AG10803 (cell line): ENCODE results near the gene CUL7.
A peak's percentile ranks its signal among the peaks of the same experiment; 100 is the strongest.

ENCODE experiments used
- DNase-seq: peaks from one replicate; pipeline ENCODE4 v3.0.0; 2010; ENCODE audit warnings: low read depth
- H3K4me3 ChIP-seq: 2 replicates; pipeline ENCODE4 v1.5.1; 2011; ENCODE audit warnings: mild to moderate bottlenecking, low read length, control low read depth
- TF ChIP-seq, protein P1 (sequence below): conservative IDR thresholded peaks from 2 replicates; pipeline ENCODE4 v1.5.1; 2011; ENCODE audit warnings: mild to moderate bottlenecking, low read length, control low read depth, inconsistent platforms

The CUL7 gene

GRCh38 chr6:43055966-43056365 lies 2.3 kb upstream of the CUL7 start:
- H3K4me3 ChIP-seq = no peak overlapping the region
- TF ChIP-seq, protein P1, sequence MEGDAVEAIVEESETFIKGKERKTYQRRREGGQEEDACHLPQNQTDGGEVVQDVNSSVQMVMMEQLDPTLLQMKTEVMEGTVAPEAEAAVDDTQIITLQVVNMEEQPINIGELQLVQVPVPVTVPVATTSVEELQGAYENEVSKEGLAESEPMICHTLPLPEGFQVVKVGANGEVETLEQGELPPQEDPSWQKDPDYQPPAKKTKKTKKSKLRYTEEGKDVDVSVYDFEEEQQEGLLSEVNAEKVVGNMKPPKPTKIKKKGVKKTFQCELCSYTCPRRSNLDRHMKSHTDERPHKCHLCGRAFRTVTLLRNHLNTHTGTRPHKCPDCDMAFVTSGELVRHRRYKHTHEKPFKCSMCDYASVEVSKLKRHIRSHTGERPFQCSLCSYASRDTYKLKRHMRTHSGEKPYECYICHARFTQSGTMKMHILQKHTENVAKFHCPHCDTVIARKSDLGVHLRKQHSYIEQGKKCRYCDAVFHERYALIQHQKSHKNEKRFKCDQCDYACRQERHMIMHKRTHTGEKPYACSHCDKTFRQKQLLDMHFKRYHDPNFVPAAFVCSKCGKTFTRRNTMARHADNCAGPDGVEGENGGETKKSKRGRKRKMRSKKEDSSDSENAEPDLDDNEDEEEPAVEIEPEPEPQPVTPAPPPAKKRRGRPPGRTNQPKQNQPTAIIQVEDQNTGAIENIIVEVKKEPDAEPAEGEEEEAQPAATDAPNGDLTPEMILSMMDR = no peak
- no peak for DNase-seq

GRCh38 chr6:43054206-43054943 lies 724 bp upstream of the CUL7 start:
- no peak for DNase-seq
- H3K4me3 ChIP-seq = peak overlapping the region; percentile 93
- TF ChIP-seq, protein P1 = no peak

DNA sequence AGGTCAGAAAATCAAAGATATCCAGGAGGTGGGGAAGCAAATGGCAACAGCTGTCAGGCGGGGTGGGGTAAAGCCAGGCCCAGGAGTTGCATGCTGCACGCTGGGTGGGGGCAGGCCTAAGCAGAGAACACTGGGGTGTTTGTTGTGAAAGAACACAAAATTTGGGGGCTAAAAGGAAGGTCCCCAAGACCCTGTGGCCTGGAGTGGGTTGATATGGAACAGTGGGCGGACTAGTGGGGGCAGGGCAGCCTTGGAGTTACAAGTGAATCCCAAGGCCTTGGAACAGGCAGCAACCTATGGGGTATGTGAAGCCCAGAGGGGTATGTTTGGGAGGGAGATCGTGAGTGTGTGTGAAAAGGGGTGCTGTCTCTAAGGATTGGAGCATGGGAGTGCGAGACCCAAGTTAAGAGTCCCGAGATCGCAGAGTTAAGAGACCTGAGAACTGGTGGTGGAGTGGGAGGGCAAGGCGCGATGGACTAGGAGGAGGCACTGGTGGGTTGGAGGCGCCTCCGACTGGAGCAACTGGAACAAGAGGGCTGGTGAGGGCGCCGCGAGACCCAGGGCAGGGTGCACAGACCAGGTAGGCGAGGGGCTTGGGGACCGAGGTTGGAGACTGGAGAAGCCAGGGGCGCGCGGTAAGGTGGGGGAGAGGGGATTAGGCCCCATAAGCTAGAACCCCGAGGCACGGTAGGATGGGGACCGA lies 658 bp downstream of the CUL7 start:
- TF ChIP-seq, protein P1 = no peak
- no peak for DNase-seq

DNA sequence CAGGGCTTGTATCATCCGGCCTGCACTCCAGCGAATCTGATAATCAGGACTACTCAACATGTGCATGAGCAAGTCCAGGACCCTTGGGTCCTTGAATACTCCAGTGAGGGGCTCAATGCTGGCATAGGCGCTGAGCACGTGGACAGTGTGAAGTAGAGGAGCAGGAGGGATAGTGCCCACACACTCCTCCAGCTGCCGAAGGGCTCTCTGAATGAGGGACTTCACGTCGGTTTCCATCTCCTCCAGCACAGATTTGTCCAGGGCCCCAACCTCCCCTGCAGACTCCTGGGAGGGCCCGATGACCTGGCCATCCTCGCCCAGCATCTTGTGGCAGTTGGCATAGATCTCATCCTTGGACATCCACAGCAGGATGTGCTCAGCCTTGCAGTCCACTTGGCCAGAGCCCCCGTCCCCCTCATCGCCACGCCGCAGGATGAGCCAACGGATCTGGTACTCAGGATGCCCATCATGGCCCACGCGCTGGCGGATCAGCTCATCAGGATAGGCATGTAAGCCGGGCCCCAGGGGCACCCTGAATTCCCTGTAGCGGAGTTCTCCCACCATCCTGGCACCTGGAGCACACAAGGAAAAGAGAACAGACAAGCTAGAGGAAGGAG lies 1.3 kb downstream of the CUL7 start:
- TF ChIP-seq, protein P1 = no peak
- peak overlapping the region; percentile 93 for H3K4me3 ChIP-seq
- DNase-seq = no peak

More for the DNA sequence above, 658 bp downstream of the CUL7 start:
- H3K4me3 ChIP-seq = peak overlapping the region; percentile 93

DNA sequence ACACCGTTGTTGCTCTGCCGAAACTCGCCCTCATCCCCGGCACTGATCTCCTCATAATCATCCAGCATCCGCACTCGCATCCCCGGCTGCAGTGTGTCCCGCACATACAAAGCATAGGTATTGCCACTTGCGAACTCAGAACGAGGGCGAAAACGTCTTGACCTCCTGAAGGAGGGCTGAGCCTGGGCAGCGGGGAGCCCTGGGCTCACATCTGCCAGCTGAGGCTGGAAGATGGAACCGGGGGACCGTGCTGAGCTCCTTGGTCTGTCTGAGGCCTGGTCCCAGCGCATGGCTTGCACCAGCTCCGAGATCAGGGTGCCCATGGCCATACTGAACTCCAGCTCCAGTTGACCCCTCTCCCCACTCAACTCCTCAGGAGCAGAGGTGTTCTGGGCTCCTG lies 2.7 kb downstream of the CUL7 start:
- DNase-seq = no peak
- TF ChIP-seq, protein P1 = no peak
- H3K4me3 ChIP-seq = no peak overlapping the region

DNA sequence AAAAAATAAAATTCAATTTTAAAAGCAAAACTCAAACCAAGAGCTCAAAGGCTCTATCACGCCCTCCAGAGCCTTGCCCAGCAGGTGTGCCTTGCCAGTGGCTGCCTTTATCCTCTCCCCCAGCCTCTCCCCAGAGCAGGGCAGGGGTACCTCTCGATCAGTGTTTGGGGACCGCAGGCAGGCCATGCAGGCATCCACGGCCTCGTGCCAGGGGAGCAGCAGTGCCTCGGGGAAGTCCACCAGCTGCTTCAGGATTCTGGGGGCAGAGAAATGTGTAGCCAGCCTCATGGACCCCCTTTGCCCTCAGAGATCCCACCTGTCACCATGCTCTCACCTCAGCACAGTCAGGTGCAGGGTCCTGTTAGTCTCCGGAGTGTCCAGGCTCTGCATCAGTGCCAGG lies 5.7 kb downstream of the CUL7 start:
- no peak overlapping the region for H3K4me3 ChIP-seq
- DNase-seq = no peak
- TF ChIP-seq, protein P1 = no peak
